Spleen (tissue), 11 donors: Measurements from ENCODE around the gene EXOSC6. TPM values are rescaled to one million over a fixed set of nuclear protein-coding genes. Genes with fewer than 3 reads are reported as not detected.
"Not testable (repeated sequence)": the region's sequence is repeated elsewhere in the genome, so short reads cannot be mapped to it uniquely, and the experiment has no call there.

ENCODE experiments used
- DNase-seq: peaks from one replicate; pipeline ENCODE4 v3.0.0-alpha.2; 2020
- H3K27ac ChIP-seq, 8 donors: fragments of 200-600 bp; sonication (generic) in 7 of 8; 1 replicate in 4 of 8; 2 replicates in 4 of 8; pipeline versions ENCODE4 v1.5.0 to v1.8.0; 2016 to 2021; ENCODE audit warnings: inconsistent platforms in 4 of 8, mild to moderate bottlenecking in 4 of 8, moderate library complexity in 1 of 8
- H3K27me3 ChIP-seq, 7 donors: fragments of 200-600 bp; sonication (generic) in 6 of 7; replicated peaks in 1 of 7; 1 replicate in 4 of 7; 2 replicates in 3 of 7; pipeline versions ENCODE4 v1.5.0 to v1.8.0; 2016 to 2021; ENCODE audit warnings: inconsistent platforms in 3 of 7, mild to moderate bottlenecking in 1 of 7
- H3K36me3 ChIP-seq, 6 donors: fragments of 200-600 bp; sonication (generic) in 5 of 6; 1 replicate in 4 of 6; 2 replicates in 2 of 6; pipeline versions ENCODE4 v1.5.0 to v1.8.0; 2016 to 2021; ENCODE audit warnings: inconsistent platforms in 2 of 6
- H3K4me1 ChIP-seq, 6 donors: fragments of 200-600 bp; sonication (generic) in 5 of 6; 1 replicate in 3 of 6; 2 replicates in 3 of 6; pipeline versions ENCODE4 v1.5.0 to v1.8.0; 2016 to 2021; ENCODE audit warnings: inconsistent platforms in 3 of 6
- H3K4me3 ChIP-seq, 8 donors: fragments of 200-600 bp; sonication (generic) in 7 of 8; 1 replicate in 4 of 8; 2 replicates in 4 of 8; pipeline versions ENCODE4 v1.5.0 to v1.8.0; 2016 to 2021; ENCODE audit warnings: inconsistent platforms in 4 of 8, mild to moderate bottlenecking in 4 of 8, moderate library complexity in 2 of 8
- H3K9me3 ChIP-seq, 8 donors: fragments of 200-600 bp; sonication (generic) in 7 of 8; 1 replicate in 4 of 8; 2 replicates in 4 of 8; pipeline versions ENCODE4 v1.5.0 to v1.8.0; 2016 to 2021; ENCODE audit warnings: inconsistent platforms in 4 of 8
- WGBS, 5 donors: extraction: QIAGEN DNeasy Blood & Tissue Kit in 3 of 5; methylation state at CpG; one replicate each; pipeline versions ENCODE4 v1.1.5 to v1.1.7; 2013 to 2018; 5-methylcytosine and 5-hydroxymethylcytosine counted together
- intact Hi-C: fragments of 100-400 bp; cut with DNase I; formaldehyde crosslinking; loops from one replicate; pipeline ENCODE4 v1.15.0; 2023; ENCODE audit warnings: low total_unique reads
- polyA plus RNA-seq, 3 donors: library from polyadenylated mRNA; stranded (reverse); fragments of 200-250 nt; gene quantifications; one replicate each; pipeline ENCODE4 v1.2.1, GENCODE V29; 2013
- total RNA-seq, 7 donors: library from RNA; depleted of rRNA in 3 of 7; stranded (reverse); fragments of >200 nt in 3 of 7; fragmentation: NEBNext Ultra II Directional in 4 of 7; extraction: Animal tissue kit (Norgen Biotek cat#: 25700) in 4 of 7; gene quantifications; one replicate each; pipeline versions ENCODE4 v1.1.0 to v1.2.1, GENCODE V29; 2016 to 2021
- donor health status: healthy with polysubstance abuse.
- donor health status: DM: no; HTN: no; CAD: no; lungs with moderate emphysema.
- donor health status: DM: no; HTN: no; CAD: no.
- donor health status: Bipolar disorder and iron deficiency.
- donor health status: healthy.
- donor health status: DM: no; HTN: no; CAD: no.
- donor health status: DM: yes; HTN: yes; CAD: no.

The EXOSC6 gene
- total and polyA plus RNA-seq, 10 donors: 10.6 to 35.1 (median 23.8) TPM

DNA sequence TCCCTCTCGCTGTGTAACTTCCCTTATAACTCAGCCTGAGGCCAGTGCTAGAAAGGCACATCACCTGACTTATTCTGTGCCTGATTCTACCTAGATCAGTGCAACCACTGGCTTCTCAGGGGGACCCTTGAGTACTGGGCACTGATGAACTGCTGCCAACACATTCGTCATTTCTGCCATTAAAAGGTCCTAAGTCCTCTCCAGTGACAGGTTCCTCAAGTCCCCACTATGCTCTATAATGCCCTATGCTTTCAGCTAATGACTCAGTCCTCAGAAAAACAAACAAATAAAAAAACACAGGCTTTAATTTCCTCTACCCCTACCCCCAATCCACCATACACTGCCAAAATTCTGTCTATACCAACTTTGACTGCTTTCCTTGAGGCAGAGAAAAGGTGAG is 28.5 kb downstream of the EXOSC6 start:
- H3K4me3 ChIP-seq, H3K27ac ChIP-seq, DNase-seq, H3K9me3 ChIP-seq, H3K27me3 ChIP-seq, H3K4me1 ChIP-seq, intact Hi-C loops: not testable (repeated sequence)
- WGBS, 5 donors: 67 to 100% (median 83%) methylated on average over 1 of the region's 2 CpGs
- H3K36me3 ChIP-seq: peaks cover 0 to 86% (median 26%) of the 10 kb centered on the region in 6 donors

DNA sequence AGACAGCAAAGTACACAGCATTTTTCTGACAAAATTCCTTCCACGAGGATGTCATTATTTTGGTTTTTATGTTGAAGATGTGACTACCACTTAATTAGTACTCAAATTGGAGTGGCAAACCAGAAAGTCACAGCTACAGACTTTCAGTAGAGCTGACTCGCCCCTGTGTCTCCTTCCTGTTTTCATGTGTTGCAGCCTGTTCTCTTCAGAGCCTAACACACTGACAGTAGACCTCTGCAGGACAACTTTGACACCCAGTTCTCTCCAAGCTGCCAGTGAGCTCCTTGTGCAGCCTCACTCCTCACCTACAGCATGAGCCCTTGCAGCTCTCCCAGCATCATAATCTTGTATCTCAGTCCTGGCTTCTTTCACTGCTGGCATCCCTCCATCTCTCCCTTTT is 29.2 kb downstream of the EXOSC6 start:
- intact Hi-C loops, H3K27me3 ChIP-seq, DNase-seq, H3K4me3 ChIP-seq, H3K9me3 ChIP-seq, H3K4me1 ChIP-seq, H3K27ac ChIP-seq: not testable (repeated sequence)
- 22 to 73% (median 53%) methylated on average over 1 to 2 of the region's 2 CpGs for WGBS, 5 donors
- H3K36me3 ChIP-seq: peaks cover 0 to 83% (median 22%) of the 10 kb centered on the region in 6 donors

DNA sequence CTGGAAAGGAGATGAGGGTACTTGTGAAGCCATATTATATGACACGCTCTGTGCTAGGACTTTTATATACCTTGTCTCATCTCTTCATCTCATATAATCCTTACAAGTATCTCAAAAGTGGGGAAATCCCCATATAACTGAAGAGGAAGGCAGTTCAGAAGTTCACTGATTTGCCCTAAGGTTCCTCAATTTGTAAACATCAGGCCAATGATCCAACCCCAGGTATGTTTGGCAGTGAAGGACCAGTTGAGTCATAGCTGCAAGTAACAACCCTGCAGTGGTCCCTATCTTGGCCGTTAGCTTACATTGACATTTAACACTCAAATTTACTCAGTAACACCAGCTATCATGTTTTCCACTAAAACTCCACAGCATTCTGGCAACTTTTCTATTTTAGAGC is 33.2 kb downstream of the EXOSC6 start:
- DNase-seq, H3K9me3 ChIP-seq, H3K4me1 ChIP-seq, H3K27me3 ChIP-seq, H3K27ac ChIP-seq, H3K4me3 ChIP-seq, intact Hi-C loops: not testable (repeated sequence)
- H3K36me3 ChIP-seq: peaks cover 0 to 71% (median 12%) of the 10 kb centered on the region in 6 donors
- WGBS, 5 donors: 83 to 94% (median 89%) methylated on average over 2 of the region's 2 CpGs

DNA sequence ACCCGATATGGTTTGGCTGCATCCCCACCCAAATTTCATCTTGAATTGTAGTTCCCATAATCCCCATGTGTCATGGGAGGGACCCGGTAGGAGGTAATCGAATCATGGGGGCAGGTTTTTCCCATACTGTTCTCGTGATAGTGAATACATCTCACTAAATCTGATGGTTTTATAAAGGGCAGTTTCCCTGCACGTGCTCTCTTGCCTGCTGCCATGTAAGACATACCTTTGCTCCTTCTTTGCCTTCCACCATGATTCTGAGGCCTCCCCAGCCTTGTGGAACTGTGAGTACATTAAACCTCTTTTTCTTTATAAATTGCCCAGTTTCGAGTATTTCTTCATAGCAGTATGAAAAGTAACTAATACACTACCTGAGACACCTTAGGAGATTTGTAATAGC is 45.4 kb downstream of the EXOSC6 start:
- H3K27me3 ChIP-seq, H3K4me3 ChIP-seq, H3K27ac ChIP-seq, H3K9me3 ChIP-seq, intact Hi-C loops, H3K4me1 ChIP-seq, DNase-seq: not testable (repeated sequence)
- peaks cover 0 to 18% (median 0%) of the 10 kb centered on the region in 6 donors for H3K36me3 ChIP-seq
- 95 to 97% (median 96%) methylated on average over 4 to 6 of the region's 6 CpGs for WGBS, 5 donors

- H3K27me3 ChIP-seq, H3K4me3 ChIP-seq, H3K9me3 ChIP-seq, H3K4me1 ChIP-seq, H3K27ac ChIP-seq, DNase-seq, intact Hi-C loops: not testable (repeated sequence)
- WGBS, 5 donors: 89 to 97% (median 95%) methylated on average over 7 to 41 of the region's 46 CpGs
- H3K36me3 ChIP-seq: peaks cover 0 to 18% (median 0%) of the 10 kb centered on the region in 6 donors
Measured at GRCh38 chr16:70204668-70205405, 46.9 kb downstream of the EXOSC6 start.

DNA sequence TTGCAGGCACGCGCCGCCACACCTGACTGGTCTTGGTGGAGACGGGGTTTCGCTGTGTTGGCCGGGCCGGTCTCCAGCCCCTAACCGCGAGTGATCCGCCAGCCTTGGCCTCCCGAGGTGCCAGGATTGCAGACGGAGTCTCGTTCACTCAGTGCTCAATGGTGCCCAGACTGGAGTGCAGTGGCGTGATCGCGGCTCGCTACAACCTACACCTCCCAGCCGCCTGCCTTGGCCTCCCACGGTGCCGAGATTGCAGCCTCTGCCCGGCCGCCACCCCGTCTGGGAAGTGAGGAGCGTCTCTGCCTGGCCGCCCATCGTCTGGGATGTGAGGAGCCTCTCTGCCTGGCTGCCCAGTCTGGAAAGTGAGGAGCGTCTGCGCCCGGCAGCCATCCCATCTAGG is 47.7 kb downstream of the EXOSC6 start:
- intact Hi-C loops, H3K4me3 ChIP-seq, H3K4me1 ChIP-seq, H3K9me3 ChIP-seq, H3K27me3 ChIP-seq, H3K27ac ChIP-seq, DNase-seq: not testable (repeated sequence)
- 90 to 98% (median 96%) methylated on average over 2 to 18 of the region's 29 CpGs for WGBS, 5 donors
- peaks cover 0 to 18% (median 0%) of the 10 kb centered on the region in 6 donors for H3K36me3 ChIP-seq

DNA sequence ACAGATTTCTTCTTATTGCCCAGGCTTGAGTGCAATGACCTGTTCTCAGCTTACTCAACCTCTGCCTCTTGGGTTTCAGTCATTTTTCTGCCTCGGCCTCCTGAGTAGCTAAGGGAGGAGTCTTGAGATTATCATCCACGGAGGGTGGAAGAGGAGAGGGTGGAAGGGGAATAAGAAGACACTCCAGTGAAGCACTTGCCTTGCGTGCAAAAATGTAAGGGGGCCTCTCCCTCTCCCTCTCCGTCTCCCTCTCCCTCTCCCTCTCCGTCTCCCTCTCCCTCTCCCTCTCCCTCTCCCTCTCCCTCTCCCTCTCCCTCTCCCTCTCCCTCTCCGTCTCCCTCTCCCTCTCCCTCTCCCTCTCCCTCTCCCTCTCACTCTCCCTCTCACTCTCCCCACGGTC is 48.2 kb downstream of the EXOSC6 start:
- DNase-seq, H3K4me1 ChIP-seq, H3K27me3 ChIP-seq, H3K9me3 ChIP-seq, intact Hi-C loops, H3K27ac ChIP-seq, H3K4me3 ChIP-seq: not testable (repeated sequence)
- WGBS, 5 donors: 80 to 93% (median 86%) methylated on average over 3 to 6 of the region's 7 CpGs
- peaks cover 0 to 16% (median 0%) of the 10 kb centered on the region in 6 donors for H3K36me3 ChIP-seq

DNA sequence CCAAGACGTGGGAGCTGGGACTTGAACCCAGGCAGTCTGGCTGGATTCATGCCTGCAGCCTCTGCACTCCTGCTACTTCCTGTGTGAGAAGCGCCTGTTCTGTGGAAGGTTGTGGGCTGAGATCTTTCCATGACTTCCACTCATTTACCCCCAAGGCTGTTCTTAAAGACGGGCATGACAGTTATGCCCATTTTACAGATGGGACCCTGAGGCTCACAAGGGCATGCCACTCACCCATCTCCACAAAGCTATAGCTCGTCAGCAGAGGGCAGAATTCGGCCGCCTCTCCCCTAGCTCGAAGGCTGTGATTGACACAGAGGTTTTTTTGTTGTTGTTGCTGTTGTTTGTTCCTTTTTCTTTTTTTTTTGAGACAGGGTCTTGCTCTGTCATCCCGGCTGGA is 51.7 kb downstream of the EXOSC6 start:
- whole genome bisulfite sequencing, 5 donors: 76 to 84% (median 83%) methylated on average over 7 to 8 of the region's 8 CpGs
- H3K9me3 ChIP-seq, H3K4me3 ChIP-seq, H3K27ac ChIP-seq, H3K36me3 ChIP-seq, H3K27me3 ChIP-seq, intact Hi-C loops: not testable (repeated sequence)
- H3K4me1 ChIP-seq: peaks cover 0 to 25% (median 6%) of the 10 kb centered on the region in 6 donors
- peak; percentile 51 for DNase-seq

GRCh38 chr16:70199170-70199569 is 52.6 kb downstream of the EXOSC6 start:
- H3K27me3 ChIP-seq, H3K36me3 ChIP-seq, H3K9me3 ChIP-seq, H3K4me3 ChIP-seq, intact Hi-C loops: not testable (repeated sequence)
- Histone ChIP-seq H3K27ac (peak overlapping the region in 5 of 8 donors; percentile 33 to 63 (median 49)), H3K4me1 (peaks cover 0 to 25% (median 6%) of the 10 kb centered on the region in 6 donors)
- peak; percentile 43 for DNase-seq
- 77 to 91% (median 85%) methylated on average over 9 of the region's 9 CpGs for WGBS, 5 donors
